IPS DF 19.7 (cell line): Measurements from ENCODE around the gene OR2T27.
"Not testable (repeated sequence)": the region's sequence is repeated elsewhere in the genome, so short reads cannot be mapped to it uniquely, and the experiment has no call there.

Experiments
- DNase-seq: peaks from one replicate; pipeline ENCODE4 v3.0.0-alpha.2; 2013; ENCODE audit warnings: low read depth, low spot score

OR2T27 gene

GRCh38 chr1:248640906-248641305 is 14.4 kb downstream of the OR2T27 start:
- not testable (repeated sequence) for DNase-seq

DNA sequence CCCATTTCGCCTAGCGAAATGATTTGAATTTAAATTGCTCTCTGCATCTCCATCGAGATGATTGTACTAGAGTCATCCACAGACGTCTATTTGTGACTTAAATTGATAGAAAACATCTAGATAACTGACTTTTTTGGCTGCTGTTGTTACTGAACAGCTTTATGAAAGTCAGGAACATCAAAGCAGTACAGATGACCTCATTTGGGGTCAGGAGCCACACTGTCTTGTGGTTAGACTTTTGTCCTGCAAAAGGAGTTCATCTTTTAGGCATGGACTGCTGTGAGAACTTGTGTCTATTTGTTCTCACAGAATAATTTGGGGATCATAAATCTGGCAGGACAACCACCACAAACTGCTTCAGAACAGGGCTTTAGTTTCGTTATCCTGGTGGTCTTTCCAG is 15.7 kb downstream of the OR2T27 start:
- not testable (repeated sequence) for DNase-seq

GRCh38 chr1:248636612-248637011 is 18.7 kb downstream of the OR2T27 start:
- DNase-seq: not testable (repeated sequence)

DNA sequence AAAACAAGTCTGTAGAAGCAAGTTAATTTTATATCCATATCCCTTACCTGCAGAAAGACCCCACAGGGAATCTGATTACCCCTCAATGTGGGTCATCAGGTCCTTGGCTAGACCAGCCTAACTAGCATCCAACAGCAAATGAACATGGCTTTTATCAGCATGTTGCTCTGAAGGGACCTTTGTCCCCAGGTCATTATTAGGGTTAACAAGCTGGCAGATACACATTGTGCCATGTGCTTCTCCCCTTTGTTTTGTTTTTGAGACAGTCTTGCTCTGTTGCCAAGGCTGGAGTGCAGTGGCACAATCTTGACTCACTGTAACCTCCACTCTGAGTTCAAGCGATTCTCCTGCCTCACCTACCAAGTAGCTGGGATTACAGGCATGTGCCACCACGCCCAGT is 20.3 kb downstream of the OR2T27 start, which contains the start of gene OR2T11:
Gene OR2T11 (minus strand): TSS at position 101 of the 400 bp plus-strand sequence. CDS start 7,963 bp downstream, outside the sequence.
- DNase-seq: not testable (repeated sequence)

- DNase-seq: no peak
Measured at GRCh38 chr1:248631354-248632008, 23.8 kb downstream of the OR2T27 start.

GRCh38 chr1:248630551-248630950 is 24.8 kb downstream of the OR2T27 start:
- no peak for DNase-seq

DNA sequence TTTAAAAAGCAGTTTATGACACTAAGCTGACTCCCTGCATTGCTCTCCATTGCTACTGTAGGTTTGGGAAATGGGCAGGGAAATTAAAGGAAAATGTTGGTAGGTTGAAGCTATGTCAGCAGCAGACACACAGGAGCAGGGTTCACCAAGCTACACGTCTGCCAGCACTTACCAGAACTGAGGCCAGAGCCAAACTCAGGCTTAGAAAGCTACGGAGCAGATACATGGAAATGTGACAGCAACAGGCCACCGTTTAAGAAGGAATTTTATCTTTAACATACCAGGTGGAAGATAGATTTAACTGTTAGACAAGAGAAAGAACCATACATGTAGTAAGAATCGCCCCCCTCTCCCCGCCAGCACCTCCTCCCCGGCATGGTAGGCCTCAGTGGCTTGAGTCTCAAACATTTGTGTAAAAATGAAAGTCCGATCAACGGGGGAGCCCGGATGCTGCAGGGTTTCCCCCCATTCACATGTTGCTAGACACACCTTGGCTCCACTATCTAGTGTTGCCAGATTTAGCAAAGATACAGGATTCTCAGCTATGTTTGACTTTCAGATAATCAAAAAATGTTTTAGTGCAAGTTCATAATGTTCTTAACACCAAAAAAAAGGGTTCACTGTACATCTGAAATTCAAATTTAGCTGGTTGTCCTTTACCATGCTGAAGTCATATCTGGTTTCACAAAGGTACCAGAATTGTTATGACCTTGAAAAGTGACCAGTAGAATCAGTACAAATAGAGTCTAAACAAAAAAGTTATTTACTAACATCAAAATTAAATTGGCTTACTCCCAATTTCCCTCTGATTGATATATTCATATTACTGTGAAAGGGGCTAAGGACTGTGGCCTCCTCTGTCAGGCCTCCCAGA is 27.1 kb downstream of the OR2T27 start:
- no peak for DNase-seq

DNA sequence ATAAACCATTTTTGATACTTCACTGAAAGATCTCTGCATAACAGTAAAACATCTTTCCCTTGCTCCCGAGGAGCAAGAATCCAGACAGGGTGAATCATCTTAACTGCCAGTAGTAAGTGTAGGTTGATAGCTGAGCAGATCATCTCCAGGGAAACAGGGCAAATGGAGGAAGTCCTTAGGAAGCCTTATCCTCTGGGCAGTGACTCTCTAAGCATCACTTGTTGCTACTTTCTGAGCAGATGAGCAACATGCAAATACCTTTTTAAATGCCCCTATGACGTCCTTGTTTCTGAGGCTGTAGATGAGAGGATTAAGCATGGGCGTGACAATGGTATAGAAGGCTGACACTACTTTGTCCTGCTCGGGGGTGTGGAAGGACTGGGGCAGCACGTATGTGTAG is 29.4 kb downstream of the OR2T27 start:
- DNase-seq: no peak

DNA sequence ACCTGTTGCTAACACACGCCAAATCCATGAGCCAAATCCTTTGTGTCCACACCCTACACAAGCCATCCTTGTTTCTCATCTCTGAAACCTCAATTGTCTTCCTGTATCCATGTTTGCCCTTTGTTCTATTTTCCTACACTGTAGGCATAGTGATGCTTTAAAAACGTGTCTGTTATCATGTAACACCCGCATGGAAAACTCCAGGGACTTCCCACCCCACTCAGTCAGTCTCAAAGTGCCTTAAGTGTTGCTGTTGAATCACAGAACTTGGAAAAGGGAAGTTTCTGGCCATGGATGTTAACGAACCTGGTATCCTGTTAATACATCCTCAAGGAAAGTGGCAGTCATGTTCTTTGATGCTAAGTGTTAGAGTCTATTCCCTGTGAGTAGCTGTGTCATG is 30.2 kb downstream of the OR2T27 start:
- DNase-seq: no peak

GRCh38 chr1:248622570-248623001 is 32.7 kb downstream of the OR2T27 start:
- DNase-seq: no peak

DNA sequence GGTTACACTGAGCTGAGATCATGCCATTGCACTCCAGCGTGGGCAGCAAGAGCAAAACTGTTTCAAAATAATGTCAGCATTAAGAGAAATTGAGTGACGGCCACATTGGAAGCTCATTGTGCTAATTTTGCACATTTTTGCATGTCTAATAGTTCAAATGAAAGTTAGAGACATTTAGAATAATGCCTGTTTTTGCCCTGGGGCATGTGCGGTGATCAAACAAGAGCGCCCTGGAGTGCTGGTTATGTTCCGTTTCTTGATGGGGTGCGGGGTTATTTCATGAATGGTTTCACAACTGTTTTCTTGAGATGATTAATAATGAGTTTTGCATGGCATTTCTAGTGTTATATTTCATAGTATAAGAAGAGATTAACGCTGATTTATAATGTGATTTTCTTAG is 33.6 kb downstream of the OR2T27 start:
- DNase-seq: no peak

DNA sequence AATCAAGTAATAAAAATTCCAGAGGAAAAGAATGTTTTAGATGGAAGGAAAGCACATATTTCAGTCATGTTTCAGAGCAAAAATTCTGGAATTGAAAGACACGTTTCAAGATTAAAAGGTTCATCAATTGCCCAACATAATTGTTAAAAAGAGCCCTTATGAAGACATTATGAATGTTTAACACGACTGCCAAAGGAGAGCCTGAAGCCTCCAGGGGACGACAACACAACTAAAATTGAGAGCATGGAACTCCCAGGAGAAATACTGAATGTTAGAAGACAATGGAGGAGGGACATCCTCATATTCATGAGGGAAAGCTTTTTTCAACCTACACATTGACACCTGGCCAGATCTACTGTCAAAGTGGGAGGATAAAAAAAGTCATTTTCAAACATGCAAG is 36.5 kb downstream of the OR2T27 start:
- DNase-seq: no peak

DNA sequence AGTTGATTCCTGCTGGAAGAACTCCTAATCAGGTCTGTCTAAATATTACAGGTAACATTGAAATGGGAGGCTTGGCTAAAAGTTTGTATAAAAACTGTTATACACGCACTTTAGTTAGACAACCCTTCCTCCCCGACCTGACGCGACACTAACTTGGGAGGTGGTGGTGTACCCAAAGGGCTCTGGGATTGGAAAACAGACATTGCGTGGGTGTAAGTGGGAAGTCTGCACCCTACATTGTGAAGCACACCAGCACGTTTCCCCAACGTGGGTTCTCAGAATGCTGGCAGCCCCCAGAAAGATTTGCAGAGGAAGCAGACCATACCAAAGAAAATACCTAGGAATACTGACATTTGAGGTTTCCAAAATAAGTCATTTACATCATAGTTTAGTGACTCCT is 37.2 kb downstream of the OR2T27 start:
- DNase-seq: no peak

DNA sequence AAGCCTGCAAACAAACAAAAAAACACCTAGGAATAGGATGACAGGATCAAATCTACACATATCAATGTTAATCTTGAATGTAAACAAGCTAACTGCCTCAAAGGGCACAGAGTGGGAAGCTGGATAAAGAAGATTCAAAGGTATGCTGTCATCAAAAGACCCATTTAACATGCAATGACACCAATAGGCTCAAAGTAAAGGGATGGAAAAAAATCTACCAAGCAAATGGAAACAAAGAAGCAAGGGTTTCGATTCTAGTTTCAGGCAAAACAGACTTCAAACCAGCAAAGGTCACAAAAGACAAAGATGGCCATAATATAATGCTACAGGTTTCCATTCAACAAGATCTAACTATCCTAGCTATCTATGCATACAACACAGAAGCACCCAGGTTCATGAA is 41.6 kb downstream of the OR2T27 start:
- no peak for DNase-seq

- DNase-seq: no peak
Measured at GRCh38 chr1:248611883-248612414, 43.4 kb downstream of the OR2T27 start.

GRCh38 chr1:248610301-248610700 is 45.0 kb downstream of the OR2T27 start:
- no peak for DNase-seq
